Measurements from ENCODE around the gene PCNT.

GRCh38 chr21:46491553-46491952 is 167.6 kb downstream of the PCNT start:
- no peak for TF ChIP-seq CTCF (IDR thresholded peaks at IDR 0.05; ENCODE audit: insufficient read depth, low read length, poor library complexity, severe bottlenecking)
- TF ChIP-seq EZH2phosphoT487 (conservative IDR thresholded peaks at IDR 0.05; ENCODE audit: low read length): no peak

Measured in SU-DHL-6 (cell line).